A204.1 (cell line): ENCODE results near the gene TNFRSF11A.

ENCODE experiments used
- FAIRE-seq: peaks from 2 replicates; lab custom pipeline; 2012; peaks lifted over from hg19 to GRCh38; lab: Jason Lieb, UNC

TNFRSF11A gene

DNA sequence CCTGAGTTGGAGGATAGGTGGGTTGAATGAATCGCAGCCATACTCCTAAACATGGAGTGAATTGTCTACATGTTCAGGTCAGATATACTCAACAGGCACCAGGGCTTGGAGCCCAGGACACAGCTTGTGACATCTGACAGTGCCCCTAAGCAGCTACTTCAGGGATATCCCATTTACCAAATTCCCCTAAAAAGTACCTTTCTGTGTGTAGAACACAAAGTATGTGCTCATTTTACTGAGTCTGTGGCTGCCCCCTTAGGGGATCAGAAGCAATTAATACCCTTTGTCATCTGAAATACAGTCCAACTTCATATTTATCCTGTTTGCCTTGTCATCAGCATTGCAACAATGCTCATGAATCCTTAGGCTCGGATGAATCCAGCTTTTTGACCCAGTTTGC lies 20.8 kb downstream of the TNFRSF11A start:
- no peak for FAIRE-seq

GRCh38 chr18:62346333-62347088 lies 21.4 kb downstream of the TNFRSF11A start:
- no peak for FAIRE-seq

DNA sequence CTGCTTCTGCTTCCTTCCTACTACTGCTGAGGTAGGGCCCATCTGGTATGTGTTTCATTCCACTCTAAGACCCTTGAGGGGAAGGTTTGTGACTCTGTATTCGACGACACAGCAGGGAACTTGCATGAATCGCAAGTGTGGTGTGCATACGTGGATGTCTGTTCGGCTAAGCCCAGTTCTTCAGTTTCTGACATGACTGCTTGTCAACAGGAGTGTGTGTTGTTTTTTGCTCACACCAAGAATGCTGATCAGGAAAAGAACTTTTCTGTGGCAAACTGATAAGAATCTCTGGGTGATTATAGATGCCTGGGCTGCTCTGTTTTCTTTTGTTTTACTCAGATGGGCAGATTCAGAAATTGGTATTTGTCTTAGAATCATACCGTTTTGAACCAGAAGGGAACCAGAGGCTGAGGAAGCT lies 22.0 kb downstream of the TNFRSF11A start:
- FAIRE-seq: no peak

GRCh38 chr18:62348474-62348873 lies 23.4 kb downstream of the TNFRSF11A start:
- no peak for FAIRE-seq

DNA sequence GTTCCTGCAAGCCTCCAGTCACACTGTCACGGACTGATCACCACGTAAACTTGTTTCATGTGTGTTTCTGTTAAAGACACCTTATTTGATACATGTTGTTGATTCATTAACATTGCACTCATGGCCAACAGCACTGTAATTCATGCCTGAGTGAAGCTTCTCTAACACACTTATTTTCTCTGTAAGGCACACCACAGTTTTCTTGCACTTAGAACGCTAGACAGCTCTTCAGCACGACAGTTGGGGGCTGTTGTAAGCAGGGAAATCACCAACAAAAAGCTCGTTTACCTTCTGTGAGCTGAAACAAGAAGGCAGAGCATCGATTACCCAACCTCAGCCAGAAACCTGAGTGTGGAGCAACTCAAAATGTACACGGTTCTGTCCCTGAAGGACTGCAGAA lies 28.1 kb downstream of the TNFRSF11A start:
- FAIRE-seq: no peak

GRCh38 chr18:62354151-62354550 lies 29.0 kb downstream of the TNFRSF11A start:
- no peak for FAIRE-seq

DNA sequence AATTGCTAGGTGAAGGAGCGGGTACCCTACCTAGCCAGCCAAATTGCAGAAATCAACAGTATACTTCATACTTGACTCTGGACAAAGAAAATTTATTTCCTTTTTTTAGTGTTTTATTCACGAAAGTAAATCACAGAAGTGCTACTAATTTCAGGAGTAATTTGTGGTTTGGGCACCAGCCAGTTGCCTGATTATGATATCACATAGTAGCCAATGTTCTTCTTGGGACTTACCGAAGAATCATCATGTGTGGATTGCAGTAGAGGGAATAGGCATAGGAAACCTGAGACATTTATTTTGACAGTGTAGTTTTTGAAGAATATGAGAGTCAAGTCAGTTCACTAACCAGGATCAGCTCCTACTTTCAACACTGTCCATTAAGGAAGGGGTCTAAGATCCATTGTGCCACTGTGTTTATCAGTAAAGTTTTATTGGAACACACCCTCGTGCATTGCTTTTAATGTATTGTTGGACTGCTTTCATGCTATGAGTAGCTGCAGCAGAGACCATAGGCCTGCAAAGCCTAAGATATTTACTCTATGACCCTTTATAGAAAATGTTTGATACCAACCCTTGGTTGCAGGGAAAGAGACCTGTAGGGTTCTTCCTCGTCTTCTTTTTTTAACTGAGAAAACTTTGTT lies 32.1 kb downstream of the TNFRSF11A start:
- FAIRE-seq: no peak

DNA sequence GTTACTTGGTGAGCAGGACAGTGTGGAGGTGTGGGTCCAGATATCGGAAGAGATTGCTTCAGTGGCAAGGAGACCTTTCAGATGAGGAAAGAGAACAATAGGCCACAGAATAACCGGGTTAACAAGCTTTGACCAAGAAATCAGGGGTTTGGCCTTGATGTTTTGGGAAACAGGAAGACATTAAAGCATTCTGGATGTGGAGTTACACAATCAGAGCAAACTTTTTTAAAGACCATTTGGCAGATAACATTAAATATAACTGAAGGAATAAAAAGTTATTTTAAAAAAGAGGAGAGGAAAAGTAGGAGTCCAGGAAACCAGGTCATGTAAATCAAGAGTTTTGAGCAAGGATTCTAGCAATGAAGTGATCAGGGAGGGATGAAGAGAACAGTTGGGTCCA lies 35.7 kb downstream of the TNFRSF11A start:
- FAIRE-seq: no peak

DNA sequence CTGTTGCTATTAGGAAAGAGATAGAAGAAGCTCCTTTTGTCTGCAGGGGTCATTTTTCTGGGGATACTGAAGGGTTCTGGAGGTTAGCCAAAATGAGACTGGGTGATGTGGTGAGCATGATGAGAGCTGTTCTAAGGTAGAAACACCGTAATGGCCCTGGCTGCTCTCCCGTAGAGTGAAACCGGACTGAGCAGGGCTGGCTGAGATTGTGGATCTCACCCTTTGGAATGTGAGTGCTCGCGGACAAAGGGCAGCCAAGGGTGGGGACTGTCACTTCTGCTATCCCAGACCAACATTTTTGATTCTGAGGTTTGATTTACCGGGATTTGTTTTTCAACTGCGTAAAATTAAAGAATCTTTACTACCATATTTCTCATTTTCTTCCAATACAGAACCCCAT lies 36.2 kb downstream of the TNFRSF11A start:
- FAIRE-seq: no peak

DNA sequence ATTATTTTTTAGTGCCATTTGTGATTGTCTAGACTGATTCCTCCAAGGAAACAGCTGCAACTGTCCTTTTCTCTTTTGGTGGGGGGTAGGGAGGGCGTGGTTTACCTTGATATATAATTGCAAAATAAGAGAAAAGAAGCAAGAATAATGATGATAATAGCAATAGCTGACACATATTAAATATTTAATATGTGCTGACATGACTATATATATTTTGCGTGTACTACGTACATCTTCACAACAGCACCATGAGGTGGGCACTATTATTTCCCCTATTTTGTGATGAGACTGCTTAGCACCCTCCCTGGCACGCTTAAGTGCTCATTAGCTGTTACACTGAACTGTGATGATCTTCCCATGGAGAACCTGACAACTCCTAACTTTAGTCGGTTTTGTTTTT lies 39.4 kb downstream of the TNFRSF11A start:
- FAIRE-seq: no peak

DNA sequence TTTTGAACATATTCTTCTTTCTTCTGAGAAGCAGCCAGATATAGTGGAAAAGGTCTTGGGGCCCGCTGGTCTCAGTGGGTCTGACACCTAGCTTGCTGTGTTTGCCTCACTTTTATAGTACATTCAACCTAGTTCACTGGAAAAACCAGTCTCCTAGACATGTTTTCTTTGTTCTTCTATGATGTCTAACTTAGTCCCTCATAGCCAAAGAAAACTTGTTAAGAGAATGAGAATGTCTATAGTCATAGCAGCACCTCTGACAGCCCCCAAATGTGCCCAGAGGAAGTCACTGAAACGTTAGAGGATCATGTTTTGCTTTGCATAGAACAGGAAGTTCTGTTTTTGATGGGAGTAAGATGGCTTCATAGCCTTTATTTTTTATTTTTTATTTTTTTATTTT lies 40.3 kb downstream of the TNFRSF11A start:
- FAIRE-seq: no peak

GRCh38 chr18:62366992-62367391 lies 41.9 kb downstream of the TNFRSF11A start:
- FAIRE-seq: no peak

DNA sequence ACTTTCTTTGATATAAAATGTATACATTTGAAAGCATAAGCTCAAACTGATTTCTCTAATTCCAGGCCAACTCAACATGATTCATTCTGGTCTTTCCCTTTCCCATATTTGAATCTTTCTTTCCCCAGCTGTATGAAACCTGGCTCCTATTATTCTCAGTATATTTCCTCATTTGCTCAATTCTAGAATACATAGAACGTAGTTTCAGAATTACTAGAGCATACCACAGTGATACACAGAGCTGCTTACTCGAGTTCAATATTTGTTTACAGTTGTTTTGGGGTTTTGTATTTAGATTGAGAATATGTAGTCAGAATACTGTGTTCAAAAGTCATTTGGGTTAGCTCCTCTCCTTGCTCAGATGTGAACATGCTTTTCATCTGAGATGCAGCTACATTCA lies 43.0 kb downstream of the TNFRSF11A start:
- FAIRE-seq: no peak

- no peak for FAIRE-seq
Observed at GRCh38 chr18:62369129-62369644, 44.1 kb downstream of the TNFRSF11A start.

GRCh38 chr18:62370366-62370765 lies 45.3 kb downstream of the TNFRSF11A start:
- FAIRE-seq: no peak

GRCh38 chr18:62371436-62371835 lies 46.3 kb downstream of the TNFRSF11A start:
- no peak for FAIRE-seq

DNA sequence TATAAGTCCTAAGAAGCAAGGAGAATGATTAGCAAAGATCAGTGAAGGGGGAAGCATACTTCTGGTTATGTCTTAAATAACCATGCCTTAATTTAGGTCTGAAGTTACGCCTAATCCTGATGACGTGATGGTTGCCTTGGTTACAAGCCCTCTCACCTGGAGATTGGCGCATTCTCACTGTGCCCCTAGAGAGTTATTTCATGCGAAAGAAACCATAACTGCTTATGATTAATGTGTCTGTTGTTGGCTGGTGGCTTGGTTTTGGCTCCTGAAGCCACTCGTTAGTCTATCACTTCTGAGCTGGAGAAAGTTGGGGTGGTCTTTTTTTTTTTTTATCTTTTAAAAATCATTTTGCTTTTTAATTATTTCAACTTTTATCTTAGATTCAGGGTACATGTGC lies 47.0 kb downstream of the TNFRSF11A start:
- FAIRE-seq: no peak

GRCh38 chr18:62372882-62373281 lies 47.8 kb downstream of the TNFRSF11A start:
- FAIRE-seq: no peak

DNA sequence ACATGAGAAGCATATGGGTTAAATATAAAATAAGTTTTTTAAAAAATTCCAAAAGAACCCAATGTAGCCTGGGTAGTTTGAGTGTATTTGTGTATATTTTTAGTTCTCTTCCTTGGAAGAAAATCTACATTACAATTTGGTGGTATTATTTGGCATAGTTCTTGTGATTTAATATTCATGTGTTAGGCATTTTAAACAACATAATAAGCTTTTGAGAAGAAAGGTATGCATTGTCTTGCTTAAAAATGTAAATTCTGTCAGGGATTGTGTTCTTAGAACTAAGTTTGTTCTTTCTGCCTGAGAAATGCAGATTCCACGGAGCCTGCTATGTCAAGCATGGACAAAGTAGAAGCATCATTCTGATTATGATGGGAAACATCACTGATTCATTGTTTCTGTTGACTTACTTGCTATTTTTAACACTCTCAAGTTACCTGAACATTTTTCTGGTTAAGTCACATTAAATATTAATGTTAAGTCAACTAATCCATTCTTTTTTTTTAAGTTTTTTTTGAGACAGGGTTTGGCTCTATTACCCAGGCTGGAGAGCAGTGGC lies 49.4 kb downstream of the TNFRSF11A start:
- no peak for FAIRE-seq

DNA sequence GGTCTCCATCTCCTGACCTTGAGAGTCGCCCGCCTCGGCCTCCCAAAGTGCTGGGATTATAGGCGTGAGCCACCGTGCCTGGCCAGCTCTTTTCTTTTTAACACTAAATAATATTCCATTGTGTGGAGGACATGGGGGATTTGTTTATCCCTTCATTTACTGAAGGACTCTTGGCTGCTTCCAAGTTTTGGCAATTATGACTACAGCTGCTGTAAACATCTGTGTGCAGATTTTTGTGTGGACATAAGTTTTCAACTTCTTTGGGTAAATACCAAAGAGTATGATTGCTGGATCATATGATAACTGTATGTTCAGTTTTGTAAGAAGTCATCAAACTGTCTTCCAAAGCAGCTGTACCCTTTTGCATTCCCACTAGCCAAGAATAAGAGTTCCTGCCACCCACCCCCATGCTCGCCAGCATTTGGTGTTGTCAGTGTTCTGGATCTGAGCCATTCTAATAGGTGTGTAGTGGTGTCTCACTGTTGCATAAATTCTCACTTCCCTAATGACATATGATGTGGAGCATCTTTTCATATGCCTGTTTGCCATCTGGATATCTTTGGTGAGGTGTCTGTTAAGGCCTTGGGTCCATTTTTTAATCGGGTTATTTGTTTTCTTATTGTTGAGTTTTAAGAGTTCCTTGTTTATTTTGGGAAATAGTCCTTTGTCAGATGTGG lies 52.2 kb downstream of the TNFRSF11A start:
- FAIRE-seq: no peak

GRCh38 chr18:62379051-62379450 lies 53.9 kb downstream of the TNFRSF11A start:
- FAIRE-seq: no peak

- no peak for FAIRE-seq
Observed at GRCh38 chr18:62381373-62381772, 56.3 kb downstream of the TNFRSF11A start.

GRCh38 chr18:62384068-62384467 lies 59.0 kb downstream of the TNFRSF11A start:
- FAIRE-seq: no peak
